HS-27A (cell line): ENCODE measurements around the gene OPCML.
A peak's percentile ranks its signal among the peaks of the same experiment; 100 is the strongest.

Experiments
- DNase-seq: peaks from one replicate; pipeline ENCODE4 v3.0.0-alpha.2; 2012; ENCODE audit warnings: low read depth, missing footprints

OPCML gene

DNA sequence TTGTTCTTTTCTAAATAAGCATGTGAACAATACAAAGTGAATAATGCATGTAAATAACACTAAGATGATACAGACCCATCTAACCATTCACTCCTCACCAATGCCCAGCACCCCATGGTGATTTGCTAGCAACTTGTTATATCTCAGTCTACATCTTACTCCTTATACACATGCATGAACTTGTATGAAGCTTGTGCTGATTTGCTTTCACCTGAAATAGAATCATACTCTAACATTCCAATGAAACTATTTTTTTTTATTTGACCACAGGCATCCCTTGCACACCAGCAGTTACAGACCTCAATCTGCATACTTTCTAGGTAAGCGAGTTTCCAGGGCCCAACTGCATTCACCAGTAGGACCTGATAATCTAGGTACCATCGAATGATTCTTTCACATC, 873.6 kb downstream of the OPCML start:
- no peak for DNase-seq

DNA sequence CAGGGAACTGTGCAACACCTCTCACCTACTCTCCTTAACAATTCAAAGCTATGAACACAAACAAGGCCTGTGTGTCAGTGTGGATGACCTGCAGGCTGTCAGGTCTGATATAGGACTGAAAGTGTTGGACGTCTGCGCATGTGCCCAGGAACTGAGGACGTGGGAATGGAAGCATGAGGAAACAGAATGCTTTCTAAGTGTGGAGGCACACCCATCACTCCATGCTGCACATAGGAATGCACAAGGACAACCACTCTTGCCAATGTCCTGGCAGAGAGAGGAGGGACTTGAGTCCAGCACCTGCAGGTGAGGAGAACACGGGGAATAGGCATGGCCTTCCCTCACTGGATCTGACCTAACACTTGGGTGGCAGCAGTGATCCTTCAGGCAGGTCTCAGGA, 874.3 kb downstream of the OPCML start:
- no peak for DNase-seq

DNA sequence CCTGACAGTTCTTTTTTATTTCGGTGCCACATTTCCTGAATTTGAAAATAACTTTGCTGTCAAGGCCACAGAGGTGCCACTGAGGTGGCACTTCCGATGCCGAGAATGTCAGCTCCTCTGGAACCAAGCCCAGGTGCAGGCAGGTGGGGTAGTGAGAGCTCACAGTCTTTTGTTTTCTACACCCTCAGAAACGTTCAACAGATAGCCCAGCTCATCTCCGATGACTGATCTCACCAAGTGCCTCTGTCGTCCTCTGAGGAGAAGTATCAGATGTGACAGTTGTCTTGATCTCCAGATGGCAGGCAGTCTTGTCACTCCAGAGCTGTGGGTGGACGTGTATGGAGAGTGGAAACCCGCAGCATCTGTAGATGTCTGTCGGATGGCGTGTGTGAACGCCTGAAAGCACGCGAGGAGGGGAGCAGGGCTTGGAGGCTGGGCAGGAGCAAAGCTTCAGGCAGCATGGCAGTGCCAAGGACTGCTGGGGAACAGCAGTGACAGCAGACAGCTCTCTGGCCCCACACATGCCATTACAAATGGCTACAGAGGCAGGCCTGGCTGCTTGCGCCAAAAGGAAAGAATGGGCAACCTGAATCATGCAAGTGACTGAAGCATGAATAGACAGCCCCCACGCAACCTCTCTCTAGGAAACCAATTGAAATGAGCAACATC, 877.0 kb downstream of the OPCML start:
- DNase-seq, result no peak

DNA sequence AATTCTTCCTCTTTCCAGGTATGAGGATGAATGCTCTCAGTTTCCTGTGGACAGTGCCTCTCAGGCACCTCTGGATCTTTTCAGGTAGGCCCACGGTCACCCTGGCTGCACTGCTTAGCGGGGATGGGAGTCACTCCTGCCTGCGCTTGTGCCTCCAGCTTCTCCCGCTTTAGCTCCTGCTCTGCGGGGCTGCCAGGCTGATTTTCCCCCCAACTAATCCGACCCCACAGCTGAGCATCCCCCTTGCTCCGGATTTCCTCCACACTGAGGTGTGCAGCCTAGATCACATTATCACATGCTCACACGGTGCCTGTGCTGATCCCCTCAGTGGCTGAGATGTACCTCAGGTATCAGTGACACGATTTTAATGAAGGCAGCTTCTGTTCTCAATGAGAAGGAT, 879.1 kb downstream of the OPCML start:
- no peak for DNase-seq

DNA sequence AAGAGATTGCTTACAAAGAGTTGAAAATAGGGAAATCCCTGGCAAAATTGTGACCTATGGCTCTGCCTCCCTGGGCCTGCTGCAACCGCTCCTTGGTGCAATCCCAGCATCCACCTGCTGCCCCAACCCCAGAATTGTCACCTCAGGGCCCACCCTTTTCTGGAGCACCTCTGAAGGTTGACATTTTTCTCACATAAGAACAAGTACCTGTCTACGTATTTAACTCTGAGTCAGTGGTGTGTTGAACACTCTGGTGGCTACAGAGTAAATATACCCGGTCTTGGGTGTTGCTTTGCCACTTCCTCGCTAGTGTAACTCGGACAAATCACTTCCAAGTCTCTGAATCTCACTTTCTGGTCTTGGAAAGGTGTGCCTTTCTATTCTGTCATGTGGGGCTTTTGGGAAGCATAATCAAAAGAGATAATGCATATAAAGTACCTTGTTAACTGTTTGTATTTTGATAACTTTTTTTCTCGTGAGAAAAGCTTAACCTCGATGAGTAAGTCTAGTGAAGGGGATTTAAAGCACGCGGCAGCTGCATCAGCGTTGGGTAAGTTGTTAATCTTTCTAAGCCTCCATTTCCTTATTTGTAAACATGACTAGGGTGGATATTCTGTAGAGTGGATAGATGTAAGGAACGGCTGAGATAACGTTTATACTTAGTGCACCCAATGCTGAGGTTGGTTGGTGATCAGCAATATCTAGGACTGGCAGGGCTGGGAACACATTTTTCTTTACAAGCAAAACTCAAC, 881.2 kb downstream of the OPCML start:
- no peak for DNase-seq

DNA sequence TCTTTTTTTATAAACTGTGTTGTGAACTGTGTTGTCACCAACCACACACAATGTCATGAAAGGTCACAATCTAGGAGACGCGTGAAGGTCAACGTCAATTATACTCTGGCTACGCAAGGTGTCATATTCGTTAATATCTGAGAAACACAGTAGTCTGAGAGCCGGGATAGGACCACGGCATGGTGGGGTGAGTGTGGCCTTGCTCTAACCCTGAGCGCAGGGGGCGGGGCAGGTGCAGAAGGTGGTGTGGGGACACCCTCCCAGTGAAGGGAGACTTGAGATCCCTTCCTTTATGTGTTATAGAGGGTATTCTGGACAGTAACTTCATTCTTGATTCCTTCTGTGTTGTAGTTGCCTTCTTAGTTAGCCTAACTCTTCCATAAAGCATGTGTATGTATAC, 883.0 kb downstream of the OPCML start:
- DNase-seq, result no peak

DNA sequence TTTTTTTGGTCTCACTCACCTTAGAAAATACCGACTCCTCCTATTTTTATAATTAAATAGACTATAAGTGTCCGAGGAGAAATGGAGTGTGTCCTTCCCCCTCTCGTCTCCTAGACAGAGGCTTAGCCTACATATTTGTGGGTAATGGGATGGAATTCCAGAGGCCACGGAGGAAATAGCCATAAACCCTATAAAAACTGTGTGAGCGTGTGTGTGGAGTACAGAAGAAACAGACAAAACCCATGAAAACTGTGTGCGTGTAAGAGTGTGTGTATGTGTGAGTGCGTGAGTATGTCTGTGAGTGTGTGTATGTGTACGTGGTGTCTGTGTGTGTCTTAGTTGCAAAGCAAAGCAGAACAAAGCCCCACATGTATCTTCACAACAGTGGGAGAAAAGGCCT, 883.5 kb downstream of the OPCML start:
- no peak for DNase-seq

DNA sequence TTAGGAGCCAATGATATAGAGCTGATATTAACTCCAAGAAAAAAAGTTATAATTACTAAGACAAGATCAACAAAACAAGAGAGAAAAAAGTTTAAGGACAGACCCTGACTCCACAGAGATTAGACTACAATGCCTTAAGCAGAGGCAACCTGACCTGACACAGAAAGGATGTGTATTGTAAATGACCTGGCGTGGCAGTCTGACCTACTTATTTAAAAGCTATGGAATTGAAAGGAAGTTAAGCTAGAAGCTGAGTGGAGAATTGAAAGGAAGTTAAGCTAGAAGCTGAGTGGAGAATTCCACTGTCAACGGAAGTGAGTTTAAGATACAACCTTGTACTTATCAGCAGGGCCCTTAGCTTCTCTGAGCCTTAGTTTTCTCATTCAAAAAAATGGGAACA, 885.4 kb downstream of the OPCML start:
- DNase-seq, result no peak

DNA sequence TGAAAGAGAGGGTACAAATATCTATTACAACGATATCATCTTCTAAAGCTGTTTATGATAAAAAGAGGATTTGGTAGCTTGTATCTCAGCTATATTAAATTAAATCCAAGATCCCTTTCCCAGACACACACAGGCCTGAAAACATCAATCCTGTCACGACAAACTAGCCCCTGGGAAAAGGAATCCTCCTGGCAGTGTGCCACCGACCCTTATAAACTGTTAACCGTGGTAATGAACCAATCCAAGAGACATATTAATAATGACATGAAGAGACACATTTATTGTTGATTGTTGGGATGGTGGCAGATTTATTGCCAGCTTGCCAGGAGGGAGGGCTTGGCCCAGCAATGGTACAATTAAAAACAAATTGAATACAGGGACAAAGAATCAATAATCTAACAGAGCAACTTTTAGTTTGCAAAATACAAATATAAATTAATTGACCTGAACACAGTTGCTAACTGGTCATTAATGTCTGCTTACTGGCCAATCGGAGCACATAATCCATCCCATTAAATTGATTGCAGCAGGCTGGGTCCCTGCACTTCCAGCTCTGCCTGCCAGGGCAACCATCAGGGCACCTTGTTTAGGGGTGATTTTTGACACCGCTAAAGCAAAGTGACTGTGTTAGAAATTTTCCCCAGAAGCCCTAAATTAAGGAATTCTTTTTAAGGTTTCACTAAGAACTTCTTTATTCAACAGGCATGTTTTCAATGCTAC, 887.6 kb downstream of the OPCML start:
- DNase-seq, result no peak

DNA sequence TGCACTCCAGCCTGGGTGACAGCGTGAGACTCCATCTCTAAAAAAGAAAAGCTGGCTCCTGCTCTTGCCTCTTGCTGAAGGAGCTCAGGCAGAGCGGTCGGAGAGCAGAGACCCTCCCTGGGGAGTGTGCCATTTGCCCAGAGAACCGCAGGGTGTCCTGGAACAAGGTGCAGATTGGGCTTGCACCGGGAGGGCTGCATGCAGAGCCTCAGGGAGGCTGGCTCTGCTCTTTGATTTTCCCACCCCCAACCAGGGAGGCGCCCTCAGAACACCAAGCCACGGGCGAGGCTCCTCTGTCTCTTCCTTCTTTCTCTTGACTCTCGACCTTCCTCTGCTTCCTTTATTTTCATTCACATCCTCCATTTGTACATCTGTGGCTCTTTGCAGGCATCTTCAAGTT, 889.1 kb downstream of the OPCML start:
- no peak for DNase-seq

DNA sequence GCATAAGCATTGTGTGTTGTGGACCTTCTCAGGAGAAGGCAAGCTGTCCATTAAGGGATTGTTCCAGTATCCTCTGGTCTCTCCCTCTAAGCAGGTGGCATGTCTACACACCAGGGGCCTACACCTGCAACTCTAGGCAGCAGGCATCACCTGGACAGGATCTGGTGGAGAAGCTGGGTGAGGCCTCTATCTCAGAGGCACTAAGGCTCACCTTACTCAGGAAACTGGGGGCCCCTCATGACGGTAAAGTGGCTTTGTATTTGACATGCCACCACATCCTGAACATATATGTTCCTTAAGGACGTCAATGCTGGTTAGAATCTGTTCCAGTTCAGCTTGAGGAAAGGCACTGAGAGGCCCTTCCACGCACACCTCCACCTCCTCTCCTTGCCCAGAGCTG, 891.3 kb downstream of the OPCML start:
- DNase-seq, result no peak

DNA sequence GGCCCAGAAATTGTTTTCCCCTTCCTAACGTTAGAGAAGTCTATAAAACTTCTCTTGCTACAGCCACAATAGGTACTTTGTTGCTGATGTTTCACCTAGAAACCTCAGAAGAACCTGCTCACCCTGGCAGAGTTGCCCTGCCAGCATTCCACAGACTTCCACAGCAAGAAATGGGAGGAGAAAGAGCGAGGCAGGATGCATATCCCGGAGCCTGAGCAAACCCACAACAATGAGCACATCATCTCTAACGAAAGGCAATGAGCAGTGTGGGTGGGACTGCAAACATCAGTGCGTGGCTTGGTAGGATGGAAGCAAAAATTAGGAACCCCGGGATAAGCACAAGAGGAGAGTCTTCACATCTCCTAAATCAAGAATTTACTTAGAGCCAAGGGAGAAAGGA, 892.3 kb downstream of the OPCML start:
- no peak for DNase-seq

DNA sequence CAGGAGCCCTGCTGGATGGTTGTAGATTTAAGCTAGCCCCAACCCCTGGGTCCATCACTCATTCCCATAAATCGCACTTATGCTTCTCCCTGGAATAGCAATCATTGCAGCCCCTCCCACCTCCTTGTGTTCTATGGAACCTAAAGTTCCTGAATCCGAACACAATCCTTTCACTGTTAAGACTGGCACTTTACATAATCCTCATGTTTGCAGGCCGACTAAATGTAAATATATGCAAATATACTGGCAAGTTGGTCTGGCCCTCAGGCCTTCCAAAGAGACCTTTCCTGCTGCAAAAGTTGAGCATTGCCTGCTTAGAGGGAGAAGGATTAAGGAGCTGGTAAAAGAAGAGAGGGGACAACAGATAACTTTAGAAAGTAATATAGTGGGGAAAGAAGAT, 892.9 kb downstream of the OPCML start:
- no peak for DNase-seq

DNA sequence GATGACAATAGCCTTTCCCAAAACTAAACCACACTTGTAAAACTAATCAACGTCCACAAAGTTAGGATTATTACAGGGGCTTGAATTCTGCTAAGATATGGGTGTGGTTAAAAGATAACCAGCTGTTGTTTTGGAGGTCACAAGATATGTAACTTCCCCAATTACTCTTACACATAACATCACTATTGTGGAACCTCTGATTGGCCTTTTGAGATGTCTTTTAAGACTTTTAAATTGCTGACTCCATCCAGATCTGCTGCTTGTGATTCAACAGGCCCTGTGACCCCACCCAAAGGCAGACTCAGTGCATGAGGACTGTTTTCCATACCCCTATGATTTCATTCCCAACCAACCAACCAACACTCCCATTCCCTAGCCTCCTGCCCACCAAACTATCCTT, 893.9 kb downstream of the OPCML start:
- DNase-seq, result no peak

DNA sequence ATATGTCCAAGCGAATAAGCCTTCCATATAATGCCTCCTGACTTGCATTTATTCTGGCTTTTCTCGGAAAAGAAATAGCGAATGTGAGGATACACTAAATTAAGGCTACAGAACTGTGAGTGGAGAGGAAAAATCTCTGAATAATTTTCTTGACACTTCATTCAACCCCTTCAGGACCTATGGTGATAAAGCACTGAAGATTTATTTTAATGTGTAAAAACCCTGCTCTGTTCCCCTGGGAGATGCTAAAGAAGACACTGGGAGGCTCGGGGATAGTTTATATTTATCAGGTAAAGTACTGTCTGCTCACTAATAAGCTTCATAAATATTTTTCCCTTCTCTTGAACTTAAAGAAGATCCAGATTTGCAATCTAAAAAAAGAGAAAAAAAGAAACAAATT, 895.8 kb downstream of the OPCML start:
- no peak for DNase-seq

DNA sequence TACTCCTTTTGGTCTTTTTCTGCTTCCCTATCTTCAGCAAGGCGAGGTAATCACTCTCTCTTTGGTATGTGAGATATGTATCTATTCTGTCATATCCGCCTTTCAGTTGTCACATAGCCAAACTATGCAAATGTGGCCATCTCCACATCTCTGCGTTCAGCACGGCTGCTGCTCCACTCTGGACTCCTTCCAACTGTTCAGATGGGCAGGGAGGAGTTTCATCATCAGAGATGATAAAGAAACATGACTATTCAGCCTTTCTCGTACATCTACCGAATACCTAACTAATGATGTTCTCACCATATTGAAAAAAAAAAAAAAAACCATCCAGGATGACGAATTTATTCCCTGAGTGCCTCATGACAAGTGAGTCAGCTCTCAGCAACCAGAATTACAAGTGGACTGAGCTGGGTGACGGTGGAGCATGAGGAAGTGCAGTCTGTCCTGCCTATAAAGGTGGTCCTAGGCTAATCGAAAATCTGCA, 899.6 kb downstream of the OPCML start:
- peak; percentile 71 for DNase-seq

DNA sequence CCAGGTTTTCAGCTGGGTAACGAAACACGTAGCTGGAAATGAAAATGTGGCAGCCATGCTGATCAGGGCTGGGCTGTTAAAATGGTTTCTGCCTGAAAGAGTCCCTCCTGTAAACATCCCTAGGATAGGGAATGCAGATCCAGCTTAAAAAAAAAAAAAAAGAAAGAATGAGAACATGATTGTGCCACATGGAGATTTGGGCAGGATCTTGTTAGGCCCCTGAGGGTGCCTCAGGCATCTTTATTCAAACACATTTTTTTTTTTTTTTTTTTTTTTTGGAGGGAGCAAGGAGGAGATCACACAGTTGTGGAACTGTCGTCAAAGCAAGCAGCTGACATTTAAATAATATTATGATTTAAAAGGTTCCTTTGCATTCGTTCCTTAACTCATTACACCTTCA, 900.3 kb downstream of the OPCML start:
- no peak for DNase-seq

DNA sequence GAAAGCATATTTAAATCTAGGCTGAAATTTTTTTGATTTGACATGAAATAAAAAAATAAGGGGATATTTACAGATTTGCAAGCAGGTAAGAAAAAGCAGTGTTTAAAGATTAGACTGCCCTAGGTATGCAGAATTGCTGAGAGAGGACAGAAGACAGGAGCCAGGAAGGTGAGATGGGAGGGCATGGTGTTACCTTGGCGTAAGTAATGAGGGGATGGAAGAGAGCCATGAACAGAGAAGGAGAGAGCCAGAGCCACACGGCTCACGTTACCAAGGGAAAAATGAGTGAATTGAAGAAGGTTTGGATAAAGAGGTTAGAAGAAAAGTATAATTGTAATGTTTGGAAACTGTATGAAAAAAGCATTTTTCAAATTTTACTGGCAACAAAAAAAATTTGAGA, 904.3 kb downstream of the OPCML start:
- DNase-seq, result no peak

DNA sequence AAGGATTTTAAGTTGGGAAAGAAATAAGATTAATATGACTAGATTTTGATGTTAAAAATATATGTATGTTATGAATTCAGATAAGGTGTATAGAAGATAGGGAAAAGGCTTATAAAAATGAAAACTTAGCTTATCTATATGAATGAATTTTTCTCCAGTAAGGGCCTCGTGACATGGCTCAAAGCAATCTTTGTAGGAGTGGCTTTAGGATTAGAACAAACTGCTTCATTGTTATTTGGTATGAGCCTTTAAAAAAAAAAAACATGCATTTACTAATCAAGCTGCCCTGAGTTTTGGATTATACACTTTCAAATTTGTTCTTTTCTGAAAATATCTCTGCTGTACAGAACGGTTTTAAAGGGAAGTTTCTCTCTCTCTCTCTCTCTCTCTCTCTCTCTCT, 905.9 kb downstream of the OPCML start:
- no peak for DNase-seq

DNA sequence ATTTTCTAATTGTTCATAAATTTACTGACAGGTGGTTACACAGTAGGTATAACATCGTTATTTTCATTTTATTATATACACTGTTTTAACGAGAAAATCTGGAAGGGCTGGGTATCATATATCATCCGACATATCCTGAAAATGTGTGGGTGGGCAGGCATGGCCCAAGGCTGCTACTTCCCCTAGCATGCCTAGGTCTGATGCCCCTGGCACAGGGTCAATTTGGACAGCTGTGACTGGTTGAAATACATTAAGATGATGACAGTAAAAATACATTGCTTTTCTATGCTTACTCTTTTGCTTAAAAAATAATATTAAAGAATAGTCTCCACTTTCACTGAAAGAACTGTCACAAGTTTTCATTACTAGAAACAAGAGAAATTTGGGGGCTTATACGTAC, 908.8 kb downstream of the OPCML start:
- DNase-seq, result no peak

DNA sequence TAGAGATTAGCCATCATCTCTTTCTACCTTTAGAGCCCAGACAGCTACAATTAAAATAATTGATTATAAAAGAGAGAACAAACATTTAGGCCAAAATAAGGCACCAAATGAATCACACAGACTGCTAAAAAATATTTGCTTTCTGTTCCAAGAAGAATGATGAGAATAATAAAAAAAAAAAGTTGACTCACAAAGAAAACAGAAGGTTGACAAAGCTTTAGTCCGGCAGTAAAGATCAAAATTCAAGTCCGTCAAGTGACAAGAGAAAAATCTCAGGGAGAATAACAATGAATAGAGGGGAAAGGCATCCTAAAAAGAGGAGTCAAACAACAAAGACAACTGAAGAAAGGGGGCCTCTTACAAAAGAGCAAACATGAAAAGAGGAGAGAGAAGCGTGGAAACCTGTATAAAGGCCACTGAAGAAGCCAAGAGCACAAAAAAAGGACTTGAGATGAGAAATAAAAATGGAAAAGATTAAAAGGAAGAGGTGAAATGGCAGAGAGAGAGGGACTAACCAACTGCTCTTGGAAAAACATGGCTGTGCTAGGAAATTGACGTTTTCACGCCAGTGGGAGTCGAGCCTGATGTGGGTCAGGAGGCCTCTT, 910.2 kb downstream of the OPCML start:
- no peak for DNase-seq

DNA sequence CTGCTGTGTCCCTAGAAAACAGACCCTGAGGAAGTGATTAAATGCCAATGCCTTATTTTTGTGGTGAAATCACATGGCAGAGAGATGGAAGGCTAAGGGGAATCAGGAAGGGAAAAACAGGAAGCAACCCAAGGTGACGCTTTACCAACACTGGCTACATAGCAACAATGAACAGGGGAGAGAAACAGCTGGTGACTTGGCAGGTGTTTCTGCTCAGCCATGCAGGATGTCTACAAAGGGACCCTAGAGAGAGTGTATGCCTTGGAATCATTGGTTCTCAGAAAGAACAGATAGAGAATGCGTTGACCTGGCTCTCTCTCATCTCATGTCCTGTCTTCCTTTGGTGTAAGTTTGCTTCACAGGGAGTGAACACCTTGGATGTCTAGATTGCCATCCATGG, 911.9 kb downstream of the OPCML start:
- DNase-seq, result no peak

DNA sequence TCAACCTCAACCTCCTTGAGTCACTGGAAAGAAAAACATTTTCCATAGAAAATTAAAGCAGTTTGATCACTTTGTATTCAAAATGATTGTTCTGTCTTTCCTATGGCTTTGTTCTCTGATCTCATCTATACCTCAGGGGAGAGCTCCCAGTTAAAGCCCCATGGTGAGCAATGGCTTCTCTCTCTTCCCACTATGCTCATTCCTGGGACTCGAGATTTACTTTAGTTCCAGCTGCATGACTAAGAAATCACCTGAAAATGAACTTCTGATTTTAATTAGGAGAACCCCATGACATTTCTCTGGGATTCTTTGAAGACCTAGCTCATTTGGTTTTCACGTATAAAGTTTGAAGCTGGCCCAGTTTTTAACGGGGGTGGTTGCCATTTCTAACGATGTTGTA, 921.5 kb downstream of the OPCML start:
- no peak for DNase-seq
